ENCODE data around the gene MYO10. TPM values are rescaled to one million over a fixed set of nuclear protein-coding genes. Genes with fewer than 3 reads are reported as not detected.

Gene MYO10
- total RNA-seq, 1 experiment from 2014 or later = 71.9 TPM

- no peaks in the 10 kb centered on the region for H3K27me3 ChIP-seq (ENCODE audit: control insufficient read depth, insufficient read depth, low read length)
- CTCF ChIA-PET = interaction anchor here (0.7 to 1.6 kb wide), 3 partner anchors 201 to 271 kb away, joined by 4 to 9 read pairs (median 4); no protein-coding TSS in a partner anchor
- H3K4me1 ChIP-seq (ENCODE audit: control insufficient read depth, insufficient read depth, low read length) = peaks cover 42% of the 10 kb centered on the region
- H3K9me3 ChIP-seq (ENCODE audit: control insufficient read depth, insufficient read depth, low read depth, low read length) = no peaks in the 10 kb centered on the region
- in situ Hi-C loops (cut with HindIII; ENCODE audit: low pct_unique_long_range_greater_than_20kb, low sequenced_read_pairs) (loop anchor here (25.0 kb wide), 1 partner anchor 206 kb away; no protein-coding TSS in a partner anchor), intact Hi-C loops (cut with micrococcal nuclease; ENCODE audit: unreplicated experiment) (loop anchor here (5.0 kb wide), 2 partner anchors 139 to 196 kb away; no protein-coding TSS in a partner anchor)
- ATAC-seq = no peak
- POLR2A ChIA-PET = no interaction called here
- H3K36me3 ChIP-seq (ENCODE audit: control insufficient read depth, insufficient read depth, low read length) = peaks cover 6% of the 10 kb centered on the region
- BruUV-seq (replicated peaks) = no TSS peak
- no peak overlapping the region for H3K4me3 ChIP-seq (ENCODE audit: low read depth in 2 of 2, low read length in 2 of 2)
- H3K27ac ChIP-seq (ENCODE audit: low read length) = peak overlapping the region; percentile 91
- DNase-seq (ENCODE audit: low read depth, low spot score) = no peak
- no peak for TF ChIP-seq POLR2AphosphoS5 (IDR thresholded peaks at IDR 0.05; ENCODE audit: low read depth, low read length)
- no peak for TF ChIP-seq TCF7L2 (IDR thresholded peaks at IDR 0.05; ENCODE audit: low read depth, low read length)
- TF ChIP-seq CTCF (IDR thresholded peaks at IDR 0.05) = no peak
- TF ChIP-seq REST (IDR thresholded peaks at IDR 0.05; ENCODE audit: insufficient read depth in 1 of 2, low read depth in 2 of 2, low read length in 1 of 2) = no peak
- TF ChIP-seq SIN3A (IDR thresholded peaks at IDR 0.05; ENCODE audit: borderline replicate concordance, insufficient read depth, low read depth, low read length) = no peak
Observed at GRCh38 chr5:16931334-16932110, 4.6 kb downstream of the MYO10 start.

GRCh38 chr5:16930496-16930895, 5.6 kb downstream of the MYO10 start:
- in situ Hi-C loops (cut with HindIII; ENCODE audit: low pct_unique_long_range_greater_than_20kb, low sequenced_read_pairs) (loop anchor here (25.0 kb wide), 1 partner anchor 207 kb away; no protein-coding TSS in a partner anchor), intact Hi-C loops (cut with micrococcal nuclease; ENCODE audit: unreplicated experiment) (loop anchor here (5.0 kb wide), 2 partner anchors 138 to 197 kb away; no protein-coding TSS in a partner anchor)
- Histone ChIP-seq H3K27me3 (ENCODE audit: control insufficient read depth, insufficient read depth, low read length) (no peaks in the 10 kb centered on the region), H3K4me1 (ENCODE audit: control insufficient read depth, insufficient read depth, low read length) (peaks cover 42% of the 10 kb centered on the region), H3K36me3 (ENCODE audit: control insufficient read depth, insufficient read depth, low read length) (peaks cover 6% of the 10 kb centered on the region), H3K4me3 (ENCODE audit: low read depth in 2 of 2, low read length in 2 of 2) (no peak overlapping the region), H3K27ac (ENCODE audit: low read length) (peak overlapping the region; percentile 63), H3K9me3 (ENCODE audit: control insufficient read depth, insufficient read depth, low read depth, low read length) (no peaks in the 10 kb centered on the region)
- TF ChIP-seq CTCF (IDR thresholded peaks at IDR 0.05) (no peak), TCF7L2 (IDR thresholded peaks at IDR 0.05; ENCODE audit: low read depth, low read length) (no peak), REST (IDR thresholded peaks at IDR 0.05; ENCODE audit: insufficient read depth in 1 of 2, low read depth in 2 of 2, low read length in 1 of 2) (no peak), SIN3A (IDR thresholded peaks at IDR 0.05; ENCODE audit: borderline replicate concordance, insufficient read depth, low read depth, low read length) (no peak), POLR2AphosphoS5 (IDR thresholded peaks at IDR 0.05; ENCODE audit: low read depth, low read length) (no peak)
- POLR2A ChIA-PET = no interaction called here
- DNase-seq (ENCODE audit: low read depth, low spot score) (no peak), ATAC-seq (no peak)
- BruUV-seq (replicated peaks) = no TSS peak
- CTCF ChIA-PET = interaction anchor here (0.7 to 1.6 kb wide), 2 partner anchors 259 to 441 kb away, joined by 3 to 9 read pairs; no protein-coding TSS in a partner anchor

Measured in Panc1 (cell line).